HepG2 (cell line): Measurements from ENCODE around the gene PPP1R13L. TPM values are rescaled to one million over a fixed set of nuclear protein-coding genes. Genes with fewer than 3 reads are reported as not detected.

Experiments
- AHR ChIP-seq: IDR thresholded peaks from 2 replicates; pipeline ENCODE4 v1.6.1; 2018; ENCODE audit warnings: missing genetic modification reagents, missing compliant biosample characterization
- ATAD3A ChIP-seq: sonication (generic); formaldehyde crosslinking; IDR thresholded peaks from 2 replicates; pipeline ENCODE4 v1.4.0; 2020; ENCODE audit warnings: missing genetic modification reagents
- CENPBD1 ChIP-seq: sonication (generic); formaldehyde crosslinking; IDR thresholded peaks from 2 replicates; pipeline ENCODE4 v1.8.0; 2022; ENCODE audit warnings: missing genetic modification reagents, low read depth, mild to moderate bottlenecking, borderline replicate concordance
- NFIB ChIP-seq: sonication (generic); formaldehyde crosslinking; IDR thresholded peaks from 2 replicates; pipeline ENCODE4 v1.9.0; 2021; ENCODE audit warnings: missing genetic modification reagents, mild to moderate bottlenecking, borderline replicate concordance
- PAX8 ChIP-seq: sonication (generic); formaldehyde crosslinking; IDR thresholded peaks from 2 replicates; pipeline ENCODE4 v1.8.0; 2022; ENCODE audit warnings: mild to moderate bottlenecking, missing genetic modification reagents, borderline replicate concordance
- PCBP2 ChIP-seq: fragments of 200-400 bp; formaldehyde crosslinking; optimal IDR thresholded peaks from 2 replicates; pipeline ENCODE3; 2018; ENCODE audit warnings: low read length, low read depth; ENCODE audit not compliant: poor library complexity, severe bottlenecking
- RBM22 ChIP-seq: fragments of 200-400 bp; formaldehyde crosslinking; optimal IDR thresholded peaks from 2 replicates; pipeline ENCODE3; 2017; ENCODE audit warnings: mild to moderate bottlenecking, low read length, moderate library complexity
- RORA ChIP-seq: sonication (generic); formaldehyde crosslinking; IDR thresholded peaks from 2 replicates; pipeline ENCODE4 v1.5.0; 2020; ENCODE audit warnings: mild to moderate bottlenecking, missing genetic modification reagents, moderate library complexity
- SKI ChIP-seq: fragments of 450-650 bp; IDR thresholded peaks from one replicate; pipeline ENCODE4 v1.6.1; 2018; ENCODE audit warnings: mild to moderate bottlenecking; ENCODE audit not compliant: partially characterized antibody
- SMARCE1 ChIP-seq: fragments of 450-650 bp; IDR thresholded peaks from 2 replicates; pipeline ENCODE4 v1.6.1; 2017; ENCODE audit warnings: borderline replicate concordance
- STAT5B ChIP-seq: sonication (generic); formaldehyde crosslinking; IDR thresholded peaks from 2 replicates; pipeline ENCODE4 v1.4.0; 2020; ENCODE audit warnings: missing genetic modification reagents
- ZNF160 ChIP-seq: sonication (generic); formaldehyde crosslinking; IDR thresholded peaks from 2 replicates; pipeline ENCODE4 v1.8.0; 2022; ENCODE audit warnings: mild to moderate bottlenecking, inconsistent platforms, missing genetic modification reagents
- ZNF17 ChIP-seq: sonication (generic); formaldehyde crosslinking; IDR thresholded peaks from 2 replicates; pipeline ENCODE4 v1.5.0; 2020; ENCODE audit warnings: mild to moderate bottlenecking, missing genetic modification reagents
- ZNF232 ChIP-seq: sonication (generic); formaldehyde crosslinking; IDR thresholded peaks from 2 replicates; pipeline ENCODE4 v1.4.0; 2020; ENCODE audit warnings: missing genetic modification reagents, borderline replicate concordance
- ZNF317 ChIP-seq: sonication (generic); formaldehyde crosslinking; IDR thresholded peaks from 2 replicates; pipeline ENCODE4 v1.5.0; 2020; ENCODE audit warnings: mild to moderate bottlenecking, missing genetic modification reagents
- ZNF331 ChIP-seq: sonication (generic); formaldehyde crosslinking; IDR thresholded peaks from 2 replicates; pipeline ENCODE4 v1.4.0; 2020; ENCODE audit warnings: missing genetic modification reagents
- ZNF530 ChIP-seq: sonication (generic); formaldehyde crosslinking; IDR thresholded peaks from 2 replicates; pipeline ENCODE4 v1.5.0; 2020; ENCODE audit warnings: low read depth, mild to moderate bottlenecking, missing genetic modification reagents
- ZNF556 ChIP-seq: sonication (generic); formaldehyde crosslinking; IDR thresholded peaks from 2 replicates; pipeline ENCODE4 v1.4.0; 2020; ENCODE audit warnings: mild to moderate bottlenecking, missing genetic modification reagents, borderline replicate concordance
- polyA plus RNA-seq, 8 experiments: library from polyadenylated mRNA; depleted of rRNA in 3 of 8; stranded (reverse) in 7 of 8; unstranded in 1 of 8; fragments of >200 nt; fragmentation: Illumina TruSeq in 4 of 8; extraction: Trizol in 4 of 8; gene quantifications; 2 replicates each; pipeline versions ENCODE4 v1.2.1 to v1.2.3, GENCODE V29; 2011 to 2016; ENCODE audit warnings: low read depth in 4 of 8, missing spikeins in 1 of 8, mixed read lengths in 1 of 8; ENCODE audit not compliant: insufficient read depth in 1 of 8
- total RNA-seq, 5 experiments: library from RNA; depleted of rRNA; stranded (reverse); fragments of >200 nt; fragmentation: Illumina TruSeq; extraction: Trizol; gene quantifications; 2 replicates each; pipeline ENCODE4 v1.2.3, GENCODE V29; 2016; ENCODE audit warnings: low read depth in 1 of 5
- TF ChIP-seq, protein P1 (sequence below): sonication (generic); formaldehyde crosslinking; IDR thresholded peaks from 2 replicates; pipeline ENCODE4 v1.8.1; 2023; ENCODE audit warnings: missing genetic modification reagents, inconsistent platforms, borderline replicate concordance
- TF ChIP-seq, protein P2 (sequence below): IDR thresholded peaks from 2 replicates; pipeline ENCODE4 v1.6.1; 2012; ENCODE audit warnings: inconsistent platforms
- TF ChIP-seq, protein P3 (sequence below): sonication (generic); formaldehyde crosslinking; IDR thresholded peaks from 2 replicates; pipeline ENCODE4 v1.5.0; 2020; ENCODE audit warnings: mild to moderate bottlenecking, missing genetic modification reagents, borderline replicate concordance

The PPP1R13L gene
- total and polyA plus RNA-seq, 2 of the 13 experiments (the other 11 are each of a cell fraction or from before 2014, with no cell fraction given) = 1.3 to 6.6 TPM

DNA sequence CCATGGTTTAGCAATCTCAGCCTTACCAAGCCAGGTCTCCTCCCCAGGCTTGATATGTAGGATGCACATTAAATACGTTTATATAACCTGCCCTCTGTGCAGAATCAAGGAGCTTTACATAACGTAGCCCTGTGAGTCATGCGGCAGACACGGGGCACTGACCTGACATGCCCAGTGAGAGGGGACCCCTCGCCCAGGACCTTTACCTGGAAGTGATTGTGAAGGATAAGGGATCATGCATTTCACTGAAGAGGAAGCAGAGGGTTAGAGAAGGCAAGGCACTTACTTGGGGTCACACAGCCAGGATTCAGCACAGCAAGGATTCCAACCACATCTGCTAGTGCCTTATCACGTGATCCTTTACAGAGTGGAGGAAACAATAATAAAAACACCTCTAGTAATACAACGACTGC, 44.0 kb upstream of the PPP1R13L start (continued):
- TF ChIP-seq ZNF556 (no peak), RBM22 (no peak), ZNF317 (CRISPR knock-in tag) (no peak), ZNF530 (CRISPR knock-in tag) (no peak), CENPBD1 (CRISPR knock-in tag) (no peak), ATAD3A (no peak), ZNF331 (no peak), RORA (CRISPR knock-in tag) (no peak), ZNF17 (CRISPR knock-in tag) (no peak), SKI (no peak), NFIB (CRISPR knock-in tag) (no peak), PCBP2 (no peak), AHR (no peak), PAX8 (CRISPR knock-in tag) (no peak), STAT5B (CRISPR knock-in tag) (no peak), ZNF160 (CRISPR knock-in tag) (no peak), SMARCE1 (no peak), ZNF232 (no peak)
- TF ChIP-seq, protein P1, sequence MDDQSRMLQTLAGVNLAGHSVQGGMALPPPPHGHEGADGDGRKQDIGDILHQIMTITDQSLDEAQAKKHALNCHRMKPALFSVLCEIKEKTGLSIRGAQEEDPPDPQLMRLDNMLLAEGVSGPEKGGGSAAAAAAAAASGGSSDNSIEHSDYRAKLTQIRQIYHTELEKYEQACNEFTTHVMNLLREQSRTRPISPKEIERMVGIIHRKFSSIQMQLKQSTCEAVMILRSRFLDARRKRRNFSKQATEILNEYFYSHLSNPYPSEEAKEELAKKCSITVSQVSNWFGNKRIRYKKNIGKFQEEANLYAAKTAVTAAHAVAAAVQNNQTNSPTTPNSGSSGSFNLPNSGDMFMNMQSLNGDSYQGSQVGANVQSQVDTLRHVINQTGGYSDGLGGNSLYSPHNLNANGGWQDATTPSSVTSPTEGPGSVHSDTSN (CRISPR knock-in tag) = no peak
- TF ChIP-seq, protein P2, sequence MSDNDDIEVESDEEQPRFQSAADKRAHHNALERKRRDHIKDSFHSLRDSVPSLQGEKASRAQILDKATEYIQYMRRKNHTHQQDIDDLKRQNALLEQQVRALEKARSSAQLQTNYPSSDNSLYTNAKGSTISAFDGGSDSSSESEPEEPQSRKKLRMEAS = no peak
- TF ChIP-seq, protein P3, sequence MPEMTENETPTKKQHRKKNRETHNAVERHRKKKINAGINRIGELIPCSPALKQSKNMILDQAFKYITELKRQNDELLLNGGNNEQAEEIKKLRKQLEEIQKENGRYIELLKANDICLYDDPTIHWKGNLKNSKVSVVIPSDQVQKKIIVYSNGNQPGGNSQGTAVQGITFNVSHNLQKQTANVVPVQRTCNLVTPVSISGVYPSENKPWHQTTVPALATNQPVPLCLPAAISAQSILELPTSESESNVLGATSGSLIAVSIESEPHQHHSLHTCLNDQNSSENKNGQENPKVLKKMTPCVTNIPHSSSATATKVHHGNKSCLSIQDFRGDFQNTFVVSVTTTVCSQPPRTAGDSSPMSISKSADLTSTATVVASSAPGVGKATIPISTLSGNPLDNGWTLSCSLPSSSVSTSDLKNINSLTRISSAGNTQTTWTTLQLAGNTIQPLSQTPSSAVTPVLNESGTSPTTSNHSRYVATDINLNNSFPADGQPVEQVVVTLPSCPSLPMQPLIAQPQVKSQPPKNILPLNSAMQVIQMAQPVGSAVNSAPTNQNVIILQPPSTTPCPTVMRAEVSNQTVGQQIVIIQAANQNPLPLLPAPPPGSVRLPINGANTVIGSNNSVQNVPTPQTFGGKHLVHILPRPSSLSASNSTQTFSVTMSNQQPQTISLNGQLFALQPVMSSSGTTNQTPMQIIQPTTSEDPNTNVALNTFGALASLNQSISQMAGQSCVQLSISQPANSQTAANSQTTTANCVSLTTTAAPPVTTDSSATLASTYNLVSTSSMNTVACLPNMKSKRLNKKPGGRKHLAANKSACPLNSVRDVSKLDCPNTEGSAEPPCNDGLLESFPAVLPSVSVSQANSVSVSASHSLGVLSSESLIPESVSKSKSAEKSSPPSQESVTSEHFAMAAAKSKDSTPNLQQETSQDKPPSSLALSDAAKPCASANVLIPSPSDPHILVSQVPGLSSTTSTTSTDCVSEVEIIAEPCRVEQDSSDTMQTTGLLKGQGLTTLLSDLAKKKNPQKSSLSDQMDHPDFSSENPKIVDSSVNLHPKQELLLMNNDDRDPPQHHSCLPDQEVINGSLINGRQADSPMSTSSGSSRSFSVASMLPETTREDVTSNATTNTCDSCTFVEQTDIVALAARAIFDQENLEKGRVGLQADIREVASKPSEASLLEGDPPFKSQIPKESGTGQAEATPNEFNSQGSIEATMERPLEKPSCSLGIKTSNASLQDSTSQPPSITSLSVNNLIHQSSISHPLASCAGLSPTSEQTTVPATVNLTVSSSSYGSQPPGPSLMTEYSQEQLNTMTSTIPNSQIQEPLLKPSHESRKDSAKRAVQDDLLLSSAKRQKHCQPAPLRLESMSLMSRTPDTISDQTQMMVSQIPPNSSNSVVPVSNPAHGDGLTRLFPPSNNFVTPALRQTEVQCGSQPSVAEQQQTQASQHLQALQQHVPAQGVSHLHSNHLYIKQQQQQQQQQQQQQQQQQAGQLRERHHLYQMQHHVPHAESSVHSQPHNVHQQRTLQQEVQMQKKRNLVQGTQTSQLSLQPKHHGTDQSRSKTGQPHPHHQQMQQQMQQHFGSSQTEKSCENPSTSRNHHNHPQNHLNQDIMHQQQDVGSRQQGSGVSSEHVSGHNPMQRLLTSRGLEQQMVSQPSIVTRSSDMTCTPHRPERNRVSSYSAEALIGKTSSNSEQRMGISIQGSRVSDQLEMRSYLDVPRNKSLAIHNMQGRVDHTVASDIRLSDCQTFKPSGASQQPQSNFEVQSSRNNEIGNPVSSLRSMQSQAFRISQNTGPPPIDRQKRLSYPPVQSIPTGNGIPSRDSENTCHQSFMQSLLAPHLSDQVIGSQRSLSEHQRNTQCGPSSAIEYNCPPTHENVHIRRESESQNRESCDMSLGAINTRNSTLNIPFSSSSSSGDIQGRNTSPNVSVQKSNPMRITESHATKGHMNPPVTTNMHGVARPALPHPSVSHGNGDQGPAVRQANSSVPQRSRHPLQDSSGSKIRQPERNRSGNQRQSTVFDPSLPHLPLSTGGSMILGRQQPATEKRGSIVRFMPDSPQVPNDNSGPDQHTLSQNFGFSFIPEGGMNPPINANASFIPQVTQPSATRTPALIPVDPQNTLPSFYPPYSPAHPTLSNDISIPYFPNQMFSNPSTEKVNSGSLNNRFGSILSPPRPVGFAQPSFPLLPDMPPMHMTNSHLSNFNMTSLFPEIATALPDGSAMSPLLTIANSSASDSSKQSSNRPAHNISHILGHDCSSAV = no peak
